GM23338 (cell line): ENCODE data around the gene PRELID2. TPM values are rescaled to one million over a fixed set of nuclear protein-coding genes. Genes with fewer than 3 reads are reported as not detected.

ENCODE experiments used
- ATAC-seq: fragments of 200-7000 bp; cut with Tn5 transposase; 3 replicates; pipeline ENCODE4 v1.9.1; 2020
- DNase-seq: peaks from one replicate; pipeline ENCODE4 v3.0.0-alpha.2; 2015; ENCODE audit warnings: low spot score
- H2AFZ ChIP-seq: fragments of 200-600 bp; sonication (generic); 2 replicates; pipeline ENCODE4 v1.8.0; 2016; ENCODE audit warnings: antibody characterized with exemption, mild to moderate bottlenecking, moderate library complexity
- H3F3A ChIP-seq: fragments of 200-600 bp; sonication (generic); replicated peaks from 2 replicates; pipeline ENCODE4 v1.8.0; 2017; ENCODE audit warnings: antibody characterized with exemption, mixed run types, low read depth
- H3K27ac ChIP-seq: fragments of 200-600 bp; sonication (generic); 2 replicates; pipeline ENCODE4 v1.6.1; 2016; ENCODE audit warnings: low read depth
- H3K27me3 ChIP-seq: fragments of 200-600 bp; sonication (generic); 2 replicates; pipeline ENCODE4 v1.8.0; 2016; ENCODE audit warnings: mild to moderate bottlenecking, mixed run types, moderate library complexity; ENCODE audit not compliant: insufficient read depth
- H3K36me3 ChIP-seq: fragments of 200-600 bp; sonication (generic); 2 replicates; pipeline ENCODE4 v1.8.0; 2016; ENCODE audit warnings: mild to moderate bottlenecking; ENCODE audit not compliant: insufficient read depth
- H3K4me1 ChIP-seq: fragments of 200-600 bp; sonication (generic); 2 replicates; pipeline ENCODE4 v1.8.0; 2016; ENCODE audit warnings: mild to moderate bottlenecking, moderate library complexity; ENCODE audit not compliant: insufficient read depth
- H3K4me2 ChIP-seq: fragments of 200-600 bp; sonication (generic); 2 replicates; pipeline ENCODE4 v1.7.1; 2017; ENCODE audit warnings: mixed run types
- H3K4me3 ChIP-seq: fragments of 200-600 bp; sonication (generic); 2 replicates; pipeline ENCODE4 v1.6.1; 2016; ENCODE audit warnings: mixed run types
- H3K79me2 ChIP-seq: fragments of 200-600 bp; sonication (generic); replicated peaks from 2 replicates; pipeline ENCODE4 v1.8.0; 2017; ENCODE audit warnings: mild to moderate bottlenecking; ENCODE audit not compliant: insufficient read depth
- H3K9me2 ChIP-seq: fragments of 200-600 bp; sonication (generic); 2 replicates; pipeline ENCODE4 v1.8.0; 2017; ENCODE audit not compliant: insufficient read depth
- H4K20me1 ChIP-seq: fragments of 200-600 bp; sonication (generic); replicated peaks from 2 replicates; pipeline ENCODE4 v1.8.0; 2017; ENCODE audit warnings: mild to moderate bottlenecking; ENCODE audit not compliant: insufficient read depth
- H3K27ac Mint-ChIP-seq: 2 replicates; pipeline ENCODE4 v1.8.0; 2020; ENCODE audit warnings: inconsistent platforms, mild to moderate bottlenecking, moderate library complexity, mixed read lengths
- H3K27me3 Mint-ChIP-seq: 3 replicates; pipeline ENCODE4 v1.8.0; 2022; ENCODE audit warnings: low read depth, mild to moderate bottlenecking, moderate library complexity, mixed read lengths, inconsistent platforms; ENCODE audit not compliant: insufficient read depth, poor library complexity
- H3K36me3 Mint-ChIP-seq: 3 replicates; pipeline ENCODE4 v1.8.0; 2021; ENCODE audit warnings: low read depth, mild to moderate bottlenecking, inconsistent platforms, moderate library complexity, mixed read lengths
- H3K4me1 Mint-ChIP-seq: 3 replicates; pipeline ENCODE4 v1.8.0; 2020; ENCODE audit warnings: mild to moderate bottlenecking, inconsistent platforms, mixed read lengths
- H3K4me3 Mint-ChIP-seq: 3 replicates; pipeline ENCODE4 v1.8.0; 2021; ENCODE audit warnings: moderate library complexity, mild to moderate bottlenecking, inconsistent platforms, mixed read lengths
- H3K9me3 Mint-ChIP-seq: 3 replicates; pipeline ENCODE4 v1.8.0; 2020; ENCODE audit warnings: moderate library complexity, mild to moderate bottlenecking, inconsistent platforms, mixed read lengths
- CREB1 ChIP-seq: fragments of 250-450 bp; sonication (Bioruptor Pico); IDR thresholded peaks from 2 replicates; pipeline ENCODE4 v1.5.0; 2020; ENCODE audit warnings: low read depth, mild to moderate bottlenecking, moderate library complexity
- ETS1 ChIP-seq: IDR thresholded peaks from 2 replicates; pipeline ENCODE4 v1.6.1; 2016; ENCODE audit warnings: antibody characterized with exemption
- EZH2 ChIP-seq: fragments of 200-600 bp; sonication (generic); IDR thresholded peaks from one replicate; pipeline ENCODE4 v1.8.0; 2017; ENCODE audit warnings: antibody characterized with exemption, mild to moderate bottlenecking, low read depth; ENCODE audit not compliant: unreplicated experiment
- EZH2phosphoT487 ChIP-seq: fragments of 200-600 bp; sonication (generic); IDR thresholded peaks from one replicate; pipeline ENCODE4 v1.8.1; 2018; ENCODE audit warnings: antibody characterized with exemption; ENCODE audit not compliant: unreplicated experiment
- JUNB ChIP-seq: IDR thresholded peaks from one replicate; pipeline ENCODE4 v1.6.1; 2016; ENCODE audit warnings: antibody characterized with exemption; ENCODE audit not compliant: unreplicated experiment
- NANOG ChIP-seq: IDR thresholded peaks from 2 replicates; pipeline ENCODE4 v1.6.1; 2016; ENCODE audit warnings: antibody characterized with exemption, borderline replicate concordance
- POLR2AphosphoS5 ChIP-seq: IDR thresholded peaks from 2 replicates; pipeline ENCODE4 v1.6.1; 2016; ENCODE audit warnings: antibody characterized with exemption, low read depth
- REST ChIP-seq: IDR thresholded peaks from one replicate; pipeline ENCODE4 v1.6.1; 2018; ENCODE audit warnings: antibody characterized with exemption; ENCODE audit not compliant: unreplicated experiment
- STAT1 ChIP-seq: IDR thresholded peaks from one replicate; pipeline ENCODE4 v1.6.1; 2016; ENCODE audit warnings: antibody characterized with exemption; ENCODE audit not compliant: unreplicated experiment
- ZNF114 ChIP-seq: fragments of 250-450 bp; sonication (Bioruptor Pico); IDR thresholded peaks from 2 replicates; pipeline ENCODE4 v1.5.0; 2020; ENCODE audit warnings: mild to moderate bottlenecking, moderate library complexity
- ZNF331 ChIP-seq: fragments of 250-450 bp; sonication (Bioruptor Pico); IDR thresholded peaks from 2 replicates; pipeline ENCODE4 v1.5.0; 2020; ENCODE audit warnings: low read depth, mild to moderate bottlenecking, moderate library complexity
- polyA plus RNA-seq: library from polyadenylated mRNA; unstranded; fragments of >200 nt; fragmentation: Nextera tagmentation; extraction: Ambion mirVana; gene quantifications from 2 replicates; pipeline ENCODE4 v1.2.1, GENCODE V29; 2016
- total RNA-seq: library from RNA; depleted of rRNA; stranded (reverse); fragments of >200 nt; shearing (Covaris generic); gene quantifications from 2 replicates; pipeline ENCODE4 v1.2.3, GENCODE V29; 2014
- TF ChIP-seq, protein P1 (sequence below), 2 experiments: fragments of 200-600 bp in 1 of 2; sonication (generic) in 1 of 2; conservative IDR thresholded peaks; 2 replicates each; pipeline versions ENCODE4 v1.5.1 to v1.6.1; 2016 to 2017; ENCODE audit warnings: antibody characterized with exemption in 2 of 2, low read depth in 2 of 2, mild to moderate bottlenecking in 2 of 2, moderate library complexity in 1 of 2

Gene PRELID2
- total and polyA plus RNA-seq, 2 experiments from 2014 or later: 9.3 to 9.8 TPM

DNA sequence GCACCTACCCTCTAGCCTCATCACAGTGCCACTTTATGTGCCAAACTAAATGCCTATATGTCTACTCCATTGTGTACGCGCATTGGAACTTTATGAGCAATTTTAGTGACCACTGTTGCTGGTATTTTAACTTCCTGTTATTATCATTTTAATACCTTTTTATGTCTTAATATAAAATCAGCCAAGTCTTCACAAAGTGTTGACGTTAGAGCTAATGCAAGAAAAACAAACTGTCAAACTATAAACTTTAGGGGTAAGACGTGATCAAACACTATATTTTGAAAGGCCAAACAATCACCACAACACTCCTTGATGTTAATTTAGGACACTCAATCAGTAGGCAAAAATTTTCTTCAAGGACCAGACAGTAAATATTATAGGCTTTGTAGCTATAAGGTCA, 73.9 kb downstream of the PRELID2 start:
- Mint-ChIP-seq H3K36me3 (no peaks in the 10 kb centered on the region), H3K27me3 (no peaks in the 10 kb centered on the region), H3K4me1 (no peaks in the 10 kb centered on the region), H3K27ac (no peak overlapping the region), H3K4me3 (no peak overlapping the region), H3K9me3 (no peaks in the 10 kb centered on the region)
- ATAC-seq (no peak), DNase-seq (no peak)
- Histone ChIP-seq H3F3A (no peaks in the 10 kb centered on the region), H3K27ac (no peak overlapping the region), H2AFZ (no peak overlapping the region), H3K9me2 (no peaks in the 10 kb centered on the region), H3K4me2 (no peak overlapping the region), H3K36me3 (no peaks in the 10 kb centered on the region), H3K4me3 (no peak overlapping the region), H3K4me1 (no peaks in the 10 kb centered on the region), H3K79me2 (no peaks in the 10 kb centered on the region), H3K27me3 (no peaks in the 10 kb centered on the region), H4K20me1 (no peaks in the 10 kb centered on the region)
- TF ChIP-seq ZNF331 (CRISPR knock-in tag) (no peak), REST (no peak), NANOG (no peak), EZH2 (no peak), CREB1 (CRISPR knock-in tag) (no peak), POLR2AphosphoS5 (no peak), ETS1 (no peak)
- TF ChIP-seq, protein P1, sequence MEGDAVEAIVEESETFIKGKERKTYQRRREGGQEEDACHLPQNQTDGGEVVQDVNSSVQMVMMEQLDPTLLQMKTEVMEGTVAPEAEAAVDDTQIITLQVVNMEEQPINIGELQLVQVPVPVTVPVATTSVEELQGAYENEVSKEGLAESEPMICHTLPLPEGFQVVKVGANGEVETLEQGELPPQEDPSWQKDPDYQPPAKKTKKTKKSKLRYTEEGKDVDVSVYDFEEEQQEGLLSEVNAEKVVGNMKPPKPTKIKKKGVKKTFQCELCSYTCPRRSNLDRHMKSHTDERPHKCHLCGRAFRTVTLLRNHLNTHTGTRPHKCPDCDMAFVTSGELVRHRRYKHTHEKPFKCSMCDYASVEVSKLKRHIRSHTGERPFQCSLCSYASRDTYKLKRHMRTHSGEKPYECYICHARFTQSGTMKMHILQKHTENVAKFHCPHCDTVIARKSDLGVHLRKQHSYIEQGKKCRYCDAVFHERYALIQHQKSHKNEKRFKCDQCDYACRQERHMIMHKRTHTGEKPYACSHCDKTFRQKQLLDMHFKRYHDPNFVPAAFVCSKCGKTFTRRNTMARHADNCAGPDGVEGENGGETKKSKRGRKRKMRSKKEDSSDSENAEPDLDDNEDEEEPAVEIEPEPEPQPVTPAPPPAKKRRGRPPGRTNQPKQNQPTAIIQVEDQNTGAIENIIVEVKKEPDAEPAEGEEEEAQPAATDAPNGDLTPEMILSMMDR (conservative IDR thresholded peaks at IDR 0.05; ENCODE audit: low read depth in 2 of 2): no peak

GRCh38 chr5:145760660-145761059, 74.5 kb downstream of the PRELID2 start:
- no peak overlapping the region for H3K27ac Mint-ChIP-seq
- no peaks in the 10 kb centered on the region for H3K4me1 ChIP-seq
- no peak for TF ChIP-seq ZNF331 (CRISPR knock-in tag)
- no peak for TF ChIP-seq POLR2AphosphoS5
- TF ChIP-seq JUNB: no peak
- no peak for TF ChIP-seq ZNF114 (CRISPR knock-in tag)
- TF ChIP-seq, protein P1 (conservative IDR thresholded peaks at IDR 0.05; ENCODE audit: low read depth in 2 of 2): no peak
- TF ChIP-seq ETS1: no peak
- TF ChIP-seq NANOG: no peak
- no peak for TF ChIP-seq STAT1
- no peak for TF ChIP-seq CREB1 (CRISPR knock-in tag)
- TF ChIP-seq EZH2phosphoT487: no peak
- no peak for TF ChIP-seq EZH2

More at GRCh38 chr5:145760660-145761059, 74.5 kb downstream of the PRELID2 start:
- Histone ChIP-seq H3K27ac (no peak overlapping the region), H3K27me3 (no peaks in the 10 kb centered on the region), H3F3A (no peaks in the 10 kb centered on the region), H3K36me3 (no peaks in the 10 kb centered on the region), H3K79me2 (no peaks in the 10 kb centered on the region), H4K20me1 (no peaks in the 10 kb centered on the region), H3K4me3 (no peak overlapping the region), H2AFZ (no peak overlapping the region), H3K4me2 (no peak overlapping the region), H3K9me2 (no peaks in the 10 kb centered on the region)
- ATAC-seq (no peak), DNase-seq (no peak)
- H3K4me1 Mint-ChIP-seq: no peaks in the 10 kb centered on the region
- H3K27me3 Mint-ChIP-seq: no peaks in the 10 kb centered on the region
- H3K9me3 Mint-ChIP-seq: no peaks in the 10 kb centered on the region
- no peaks in the 10 kb centered on the region for H3K36me3 Mint-ChIP-seq
- H3K4me3 Mint-ChIP-seq: no peak overlapping the region
